Progenitor cell of endocrine pancreas (in vitro differentiated cells): ENCODE measurements around the gene LDAH. TPM values are rescaled to one million over a fixed set of nuclear protein-coding genes. Genes with fewer than 3 reads are reported as not detected.

Experiments used
- DNase-seq: peaks from one replicate; pipeline ENCODE4 v3.0.0; 2021; ENCODE audit warnings: low spot score; ENCODE audit not compliant: unreplicated experiment
- H3K27ac Mint-ChIP-seq: 2 replicates; pipeline ENCODE4 v1.8.0; 2021; ENCODE audit warnings: mild to moderate bottlenecking, moderate library complexity, mixed read lengths
- H3K27me3 Mint-ChIP-seq: 2 replicates; pipeline ENCODE4 v1.8.0; 2021; ENCODE audit warnings: mixed read lengths
- H3K36me3 Mint-ChIP-seq: 2 replicates; pipeline ENCODE4 v1.8.0; 2022; ENCODE audit warnings: mixed read lengths; ENCODE audit not compliant: insufficient read depth
- H3K4me1 Mint-ChIP-seq: 2 replicates; pipeline ENCODE4 v1.8.0; 2021; ENCODE audit warnings: low read depth, mixed read lengths
- H3K4me3 Mint-ChIP-seq: 2 replicates; pipeline ENCODE4 v1.8.0; 2021; ENCODE audit warnings: low read depth, mild to moderate bottlenecking, moderate library complexity, mixed read lengths
- H3K9me3 Mint-ChIP-seq: 2 replicates; pipeline ENCODE4 v1.8.0; 2021; ENCODE audit warnings: low read depth, mixed read lengths
- total RNA-seq: library from RNA; stranded (reverse); gene quantifications from 2 replicates; pipeline ENCODE4 v1.2.1, GENCODE V29; 2021
- TF ChIP-seq, protein P1 (sequence below): fragments of 200-600 bp; sonication (generic); IDR thresholded peaks from one replicate; pipeline ENCODE4 v1.5.0; 2021; ENCODE audit warnings: antibody characterized with exemption, mild to moderate bottlenecking; ENCODE audit not compliant: unreplicated experiment

Gene LDAH
- total RNA-seq, 1 donor from 2014 or later, result 25.1 TPM

DNA sequence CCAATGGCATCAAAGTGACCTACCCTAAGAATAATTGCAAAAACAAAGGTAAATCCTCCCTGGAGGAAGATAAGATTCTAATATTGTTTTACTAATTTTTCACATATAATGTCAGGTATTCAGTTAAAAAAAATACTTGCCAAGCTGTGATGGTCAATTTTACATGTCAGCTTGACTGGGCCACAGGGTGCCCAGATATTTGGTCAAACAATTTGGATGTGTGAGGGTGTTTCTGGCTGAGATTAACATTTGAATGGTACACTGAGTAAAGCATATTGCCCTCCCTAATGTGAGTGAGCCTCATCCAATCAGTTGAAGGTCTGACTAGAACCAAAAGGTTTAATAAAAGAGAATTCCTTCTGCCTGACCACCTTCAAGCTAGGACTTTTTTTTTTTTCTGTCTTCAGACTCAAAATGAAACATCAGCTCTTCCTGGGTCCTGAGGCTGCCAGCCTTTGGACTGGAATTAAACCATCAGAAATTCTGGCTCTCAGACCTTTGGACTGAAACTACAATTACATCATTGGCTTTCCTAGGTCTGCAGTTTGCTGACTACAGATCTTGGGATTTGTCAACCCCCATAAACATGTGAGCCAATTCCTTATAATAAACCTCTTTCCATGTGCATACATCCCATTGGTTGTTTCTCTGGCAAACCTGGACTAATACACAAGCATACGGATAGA, 65.4 kb downstream of the LDAH start:
- TF ChIP-seq, protein P1, sequence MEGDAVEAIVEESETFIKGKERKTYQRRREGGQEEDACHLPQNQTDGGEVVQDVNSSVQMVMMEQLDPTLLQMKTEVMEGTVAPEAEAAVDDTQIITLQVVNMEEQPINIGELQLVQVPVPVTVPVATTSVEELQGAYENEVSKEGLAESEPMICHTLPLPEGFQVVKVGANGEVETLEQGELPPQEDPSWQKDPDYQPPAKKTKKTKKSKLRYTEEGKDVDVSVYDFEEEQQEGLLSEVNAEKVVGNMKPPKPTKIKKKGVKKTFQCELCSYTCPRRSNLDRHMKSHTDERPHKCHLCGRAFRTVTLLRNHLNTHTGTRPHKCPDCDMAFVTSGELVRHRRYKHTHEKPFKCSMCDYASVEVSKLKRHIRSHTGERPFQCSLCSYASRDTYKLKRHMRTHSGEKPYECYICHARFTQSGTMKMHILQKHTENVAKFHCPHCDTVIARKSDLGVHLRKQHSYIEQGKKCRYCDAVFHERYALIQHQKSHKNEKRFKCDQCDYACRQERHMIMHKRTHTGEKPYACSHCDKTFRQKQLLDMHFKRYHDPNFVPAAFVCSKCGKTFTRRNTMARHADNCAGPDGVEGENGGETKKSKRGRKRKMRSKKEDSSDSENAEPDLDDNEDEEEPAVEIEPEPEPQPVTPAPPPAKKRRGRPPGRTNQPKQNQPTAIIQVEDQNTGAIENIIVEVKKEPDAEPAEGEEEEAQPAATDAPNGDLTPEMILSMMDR, result no peak
- Mint-ChIP-seq H3K27me3 (no peaks in the 10 kb centered on the region), H3K36me3 (peaks cover 10% of the 10 kb centered on the region), H3K4me3 (no peak overlapping the region), H3K27ac (no peak overlapping the region), H3K9me3 (no peaks in the 10 kb centered on the region), H3K4me1 (no peaks in the 10 kb centered on the region)
- no peak for DNase-seq

DNA sequence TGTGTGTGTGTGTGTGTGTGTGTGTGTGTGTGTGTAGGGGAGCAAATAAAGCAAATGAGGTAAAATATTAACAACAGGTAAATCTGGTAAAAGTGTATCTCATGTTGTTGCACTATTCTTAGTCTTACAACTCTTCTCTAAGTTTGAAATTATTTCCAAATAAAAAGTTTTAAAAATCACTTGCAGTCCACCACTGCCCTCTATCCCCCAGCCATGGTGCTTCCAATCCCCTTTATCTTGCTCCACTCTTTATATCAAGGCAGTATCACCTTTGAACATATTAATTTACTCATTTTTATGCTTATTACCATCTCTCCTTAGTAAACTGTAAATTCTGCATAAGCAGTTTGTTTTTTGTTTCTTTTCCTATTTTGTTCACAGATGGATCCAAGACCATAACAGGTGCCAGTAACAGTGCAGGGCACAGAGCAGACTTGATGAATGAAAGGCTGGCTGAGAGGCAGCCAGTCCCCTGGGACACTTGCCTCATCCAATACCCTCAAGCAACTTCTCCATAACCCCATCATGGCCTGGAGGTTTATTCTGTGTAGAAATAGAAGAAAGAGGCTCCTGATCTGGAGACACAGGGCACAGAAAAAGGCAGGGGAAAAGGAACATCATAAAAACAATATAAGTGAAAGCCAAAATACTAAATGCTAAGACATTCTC, 67.6 kb downstream of the LDAH start:
- Mint-ChIP-seq H3K36me3 (peaks cover 9% of the 10 kb centered on the region), H3K4me3 (no peak overlapping the region), H3K27me3 (no peaks in the 10 kb centered on the region), H3K27ac (no peak overlapping the region), H3K9me3 (no peaks in the 10 kb centered on the region), H3K4me1 (no peaks in the 10 kb centered on the region)
- DNase-seq, result no peak
- TF ChIP-seq, protein P1, result peak; percentile 14

- H3K27ac Mint-ChIP-seq, result no peak overlapping the region
- peaks cover under 1% of the 10 kb centered on the region for H3K4me1 Mint-ChIP-seq
- H3K27me3 Mint-ChIP-seq, result no peaks in the 10 kb centered on the region
- TF ChIP-seq, protein P1, result no peak
- no peak overlapping the region for H3K4me3 Mint-ChIP-seq
- no peaks in the 10 kb centered on the region for H3K9me3 Mint-ChIP-seq
- H3K36me3 Mint-ChIP-seq, result peaks cover 7% of the 10 kb centered on the region
- DNase-seq, result no peak
Measured at GRCh38 chr2:20752293-20752692, 70.6 kb downstream of the LDAH start.

GRCh38 chr2:20747317-20747716, 75.6 kb downstream of the LDAH start:
- Mint-ChIP-seq H3K27ac (no peak overlapping the region), H3K36me3 (peaks cover 8% of the 10 kb centered on the region), H3K9me3 (peaks cover under 1% of the 10 kb centered on the region), H3K27me3 (no peaks in the 10 kb centered on the region), H3K4me3 (no peak overlapping the region), H3K4me1 (peaks cover 23% of the 10 kb centered on the region)
- TF ChIP-seq, protein P1, result no peak
- DNase-seq, result no peak

- peaks cover 5% of the 10 kb centered on the region for H3K9me3 Mint-ChIP-seq
- H3K4me3 Mint-ChIP-seq, result no peak overlapping the region
- TF ChIP-seq, protein P1, result no peak
- H3K4me1 Mint-ChIP-seq, result peaks cover 24% of the 10 kb centered on the region
- H3K27me3 Mint-ChIP-seq, result no peaks in the 10 kb centered on the region
- H3K36me3 Mint-ChIP-seq, result peaks cover 9% of the 10 kb centered on the region
- no peak for DNase-seq
- peak overlapping the region; percentile 91 for H3K27ac Mint-ChIP-seq
Measured at GRCh38 chr2:20745924-20746555, 76.9 kb downstream of the LDAH start.
